Neuronal stem cell (in vitro differentiated cells): ENCODE measurements around the gene RPE.

ENCODE experiments used
- DNase-seq: peaks from one replicate; pipeline ENCODE4 v3.0.0-alpha.2; 2013; ENCODE audit warnings: low spot score
- H2AFZ ChIP-seq: one replicate; pipeline ENCODE4 v1.6.1; 2013; ENCODE audit warnings: mild to moderate bottlenecking, low read length, inconsistent platforms
- H2AK5ac ChIP-seq: 2 replicates; pipeline ENCODE4 v1.6.1; 2013; ENCODE audit warnings: low read depth, mild to moderate bottlenecking, inconsistent platforms, low read length, moderate library complexity, mixed read lengths
- H2BK120ac ChIP-seq: 2 replicates; pipeline ENCODE4 v1.6.1; 2013; ENCODE audit warnings: low read depth, mild to moderate bottlenecking, inconsistent platforms, low read length, moderate library complexity, mixed read lengths
- H2BK12ac ChIP-seq: one replicate; pipeline ENCODE4 v1.6.1; 2013; ENCODE audit warnings: low read length, inconsistent platforms
- H2BK15ac ChIP-seq: 2 replicates; pipeline ENCODE4 v1.6.1; 2013; ENCODE audit warnings: mild to moderate bottlenecking, low read length, inconsistent platforms, mixed read lengths
- H2BK5ac ChIP-seq: one replicate; pipeline ENCODE4 v1.6.1; 2013; ENCODE audit warnings: inconsistent platforms, mild to moderate bottlenecking, low read length, moderate library complexity
- H3K14ac ChIP-seq: one replicate; pipeline ENCODE4 v1.6.1; 2013; ENCODE audit warnings: low read length, inconsistent platforms
- H3K18ac ChIP-seq: 2 replicates; pipeline ENCODE4 v1.6.1; 2013; ENCODE audit warnings: low read length, inconsistent platforms
- H3K23ac ChIP-seq: 2 replicates; pipeline ENCODE4 v1.6.1; 2013; ENCODE audit warnings: low read depth, mild to moderate bottlenecking, mixed read lengths, low read length, inconsistent platforms; ENCODE audit not compliant: poor library complexity
- H3K27ac ChIP-seq: replicated peaks from 3 replicates; pipeline ENCODE4 v1.5.1; 2013; ENCODE audit warnings: low read length, inconsistent platforms
- H3K27me3 ChIP-seq, 3 experiments: 2 replicates each; pipeline ENCODE4 v1.6.1; 2013; ENCODE audit warnings: low read length in 3 of 3, mild to moderate bottlenecking in 2 of 3, inconsistent platforms in 1 of 3, low read depth in 1 of 3, mixed read lengths in 1 of 3, moderate library complexity in 1 of 3; ENCODE audit not compliant: control insufficient read depth in 3 of 3, insufficient read depth in 3 of 3
- H3K36me3 ChIP-seq, 2 donors: replicated peaks in 1 of 2; 2 replicates each; pipeline ENCODE4 v1.6.1; 2013; ENCODE audit warnings: low read length in 2 of 2; ENCODE audit not compliant: control insufficient read depth in 2 of 2, insufficient read depth in 2 of 2
- H3K4ac ChIP-seq: 2 replicates; pipeline ENCODE4 v1.6.1; 2013; ENCODE audit warnings: inconsistent platforms, mild to moderate bottlenecking, low read length, moderate library complexity
- H3K4me1 ChIP-seq, 2 donors: 1 replicate in 1 of 2; 2 replicates in 1 of 2; pipeline ENCODE4 v1.6.1; 2013; ENCODE audit warnings: low read length in 2 of 2, low read depth in 1 of 2; ENCODE audit not compliant: control insufficient read depth in 2 of 2, insufficient read depth in 1 of 2
- H3K4me2 ChIP-seq: one replicate; pipeline ENCODE4 v1.6.1; 2013; ENCODE audit warnings: mild to moderate bottlenecking, low read length, inconsistent platforms; ENCODE audit not compliant: insufficient read depth, poor library complexity, severe bottlenecking
- H3K4me3 ChIP-seq, 2 donors: 2 replicates each; pipeline ENCODE4 v1.5.1; 2013; ENCODE audit warnings: low read length in 2 of 2, mild to moderate bottlenecking in 2 of 2, inconsistent platforms in 1 of 2, moderate library complexity in 1 of 2
- H3K79me1 ChIP-seq: one replicate; pipeline ENCODE4 v1.6.1; 2013; ENCODE audit warnings: low read depth, mild to moderate bottlenecking, inconsistent platforms, low read length, moderate library complexity
- H3K9ac ChIP-seq: one replicate; pipeline ENCODE4 v1.6.1; 2013; ENCODE audit warnings: mild to moderate bottlenecking, low read depth, low read length, inconsistent platforms; ENCODE audit not compliant: poor library complexity
- H3K9me3 ChIP-seq, 2 donors: replicated peaks in 1 of 2; 2 replicates each; pipeline versions ENCODE3 to v1.6.1; 2013; ENCODE audit warnings: low read length in 2 of 2, mild to moderate bottlenecking in 2 of 2, inconsistent platforms in 1 of 2, low read depth in 1 of 2, mixed read lengths in 1 of 2, moderate library complexity in 1 of 2; ENCODE audit not compliant: control insufficient read depth in 2 of 2, insufficient read depth in 1 of 2
- H4K8ac ChIP-seq: one replicate; pipeline ENCODE4 v1.6.1; 2013; ENCODE audit warnings: low read depth, mild to moderate bottlenecking, inconsistent platforms, low read length, moderate library complexity
- H4K91ac ChIP-seq: one replicate; pipeline ENCODE4 v1.6.1; 2013; ENCODE audit warnings: low read length, low read depth, mild to moderate bottlenecking, inconsistent platforms; ENCODE audit not compliant: poor library complexity
- WGBS, 2 donors: extraction: QIAGEN DNeasy Blood & Tissue Kit; methylation state at CpG; one replicate each; pipeline ENCODE4 v1.1.7; 2013; ENCODE audit warnings: missing lambda C conversion rate in 2 of 2, mixed read lengths in 1 of 2; ENCODE audit not compliant: insufficient read length in 2 of 2, insufficient replicate concordance in 1 of 2; ENCODE audit errors: extremely low coverage in 2 of 2; 5-methylcytosine and 5-hydroxymethylcytosine counted together

RPE gene

DNA sequence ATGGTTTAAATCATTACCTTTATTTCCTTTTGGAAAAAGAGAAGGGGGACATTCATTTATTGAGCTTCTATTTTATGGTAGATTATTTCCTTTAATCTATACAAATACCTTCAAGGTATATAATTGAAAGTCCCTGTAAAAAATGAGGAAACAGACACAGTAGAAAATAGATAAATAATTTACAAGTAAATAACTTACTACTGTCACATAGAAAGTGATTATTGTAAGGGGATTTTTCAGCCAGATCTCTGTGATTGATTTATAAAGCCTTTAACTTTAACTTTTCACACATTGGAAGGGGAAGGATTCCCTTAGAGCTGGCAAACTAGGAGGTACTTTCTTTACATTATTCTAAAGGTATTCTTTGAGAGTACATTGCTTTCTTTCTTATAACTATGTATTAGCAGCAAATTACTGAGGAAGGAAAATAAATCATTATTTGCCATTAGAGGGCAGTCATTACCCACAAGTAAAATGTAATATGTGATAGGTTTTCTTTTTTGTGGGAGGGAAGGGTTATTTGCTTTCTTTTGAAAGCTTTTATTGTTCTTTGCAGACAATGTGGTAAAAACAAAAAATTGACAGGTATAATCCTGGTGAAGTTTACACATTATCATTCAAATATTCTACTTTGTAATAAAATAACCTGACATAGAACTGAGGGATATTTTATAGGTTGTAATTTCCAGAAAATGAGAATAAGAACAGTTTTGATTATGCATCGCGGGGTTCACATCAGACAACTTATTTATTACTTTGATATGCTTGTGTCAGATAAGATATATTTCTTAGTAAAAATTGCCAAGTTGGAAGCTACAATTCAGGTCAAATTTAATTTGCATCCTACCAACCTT is 24.8 kb upstream of the RPE start:
- H3K27me3 ChIP-seq: no peaks in the 10 kb centered on the region
- H3K4me2 ChIP-seq: no peak overlapping the region
- WGBS, 2 donors: no CpG with 5 or more reads among the region's 2 CpGs
- no peak overlapping the region for H2BK120ac ChIP-seq
- no peaks in the 10 kb centered on the region for H3K9me3 ChIP-seq
- no peak overlapping the region for H2BK15ac ChIP-seq
- H3K4me3 ChIP-seq: no peak overlapping the region
- no peaks in the 10 kb centered on the region for H3K79me1 ChIP-seq
- no peak overlapping the region for H3K23ac ChIP-seq
- no peaks in the 10 kb centered on the region for H3K4me1 ChIP-seq
- H4K8ac ChIP-seq: no peak overlapping the region
- H4K91ac ChIP-seq: no peak overlapping the region
- H2AFZ ChIP-seq: no peak overlapping the region
- H2AK5ac ChIP-seq: no peak overlapping the region
- DNase-seq: peak; percentile 21
- H3K4ac ChIP-seq: no peak overlapping the region
- no peak overlapping the region for H2BK5ac ChIP-seq
- H3K27ac ChIP-seq: no peak overlapping the region
- no peak overlapping the region for H3K9ac ChIP-seq
- no peak overlapping the region for H2BK12ac ChIP-seq
- H3K14ac ChIP-seq: no peak overlapping the region
- H3K18ac ChIP-seq: no peak overlapping the region
- no peaks in the 10 kb centered on the region for H3K36me3 ChIP-seq

DNA sequence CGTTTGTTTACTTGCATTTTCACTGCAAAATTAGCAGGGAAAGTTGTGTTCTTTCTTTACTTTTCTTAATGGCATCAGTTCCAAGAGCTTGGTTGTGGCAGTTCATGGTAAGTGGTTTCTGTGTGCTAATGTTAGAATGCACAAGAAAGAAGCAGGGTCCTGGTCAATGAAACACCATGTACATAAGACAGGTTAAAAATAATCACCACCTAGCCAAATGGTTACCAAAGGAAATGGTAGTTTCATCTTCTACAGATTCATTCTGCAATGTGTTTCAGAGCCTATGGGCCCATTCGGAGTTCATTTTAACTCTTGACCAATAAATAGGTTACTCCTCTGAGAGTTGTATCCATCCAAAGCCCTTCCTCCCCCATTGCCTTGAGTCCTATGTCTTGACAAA is 18.1 kb upstream of the RPE start:
- DNase-seq: no peak
- H3K23ac ChIP-seq: no peak overlapping the region
- no peak overlapping the region for H3K14ac ChIP-seq
- H2AFZ ChIP-seq: no peak overlapping the region
- no peaks in the 10 kb centered on the region for H3K27me3 ChIP-seq
- no peak overlapping the region for H2BK12ac ChIP-seq
- H3K9ac ChIP-seq: no peak overlapping the region
- H2BK5ac ChIP-seq: no peak overlapping the region
- H3K4me1 ChIP-seq: no peaks in the 10 kb centered on the region
- H2AK5ac ChIP-seq: no peak overlapping the region
- H3K27ac ChIP-seq: no peak overlapping the region
- no peak overlapping the region for H3K4ac ChIP-seq
- no peaks in the 10 kb centered on the region for H3K79me1 ChIP-seq
- no peaks in the 10 kb centered on the region for H3K36me3 ChIP-seq
- no peak overlapping the region for H2BK15ac ChIP-seq
- H3K4me3 ChIP-seq: no peak overlapping the region
- H2BK120ac ChIP-seq: no peak overlapping the region
- no peak overlapping the region for H4K91ac ChIP-seq
- no peak overlapping the region for H3K18ac ChIP-seq
- H3K4me2 ChIP-seq: no peak overlapping the region
- no peak overlapping the region for H4K8ac ChIP-seq
- WGBS, 2 donors: no CpG with 5 or more reads among the region's 2 CpGs
- H3K9me3 ChIP-seq: no peaks in the 10 kb centered on the region

- Histone ChIP-seq H3K9ac (no peak overlapping the region), H4K91ac (no peak overlapping the region), H3K14ac (no peak overlapping the region), H3K9me3 (no peaks in the 10 kb centered on the region), H3K18ac (no peak overlapping the region), H3K4me2 (no peak overlapping the region), H2AFZ (no peak overlapping the region), H2BK5ac (no peak overlapping the region), H3K23ac (no peak overlapping the region), H2BK12ac (no peak overlapping the region), H3K27ac (no peak overlapping the region), H3K79me1 (no peaks in the 10 kb centered on the region), H4K8ac (no peak overlapping the region), H3K4me1 (no peaks in the 10 kb centered on the region), H3K27me3 (no peaks in the 10 kb centered on the region), H2AK5ac (no peak overlapping the region), H2BK120ac (no peak overlapping the region), H3K36me3 (no peaks in the 10 kb centered on the region), H3K4me3 (no peak overlapping the region), H2BK15ac (no peak overlapping the region), H3K4ac (no peak overlapping the region)
- no peak for DNase-seq
- no CpG with 5 or more reads among the region's 3 CpGs for WGBS, 2 donors
These were observed 16.6 kb upstream of the RPE start for GRCh38 chr2:209985874-209986273.

- Histone ChIP-seq H2BK5ac (no peak overlapping the region), H3K9me3 (no peaks in the 10 kb centered on the region), H3K79me1 (no peaks in the 10 kb centered on the region), H4K8ac (no peak overlapping the region), H2BK120ac (no peak overlapping the region), H3K36me3 (no peaks in the 10 kb centered on the region), H3K4me1 (no peaks in the 10 kb centered on the region), H3K18ac (no peak overlapping the region), H2AK5ac (no peak overlapping the region), H3K4me2 (no peak overlapping the region), H3K9ac (no peak overlapping the region), H3K4ac (no peak overlapping the region), H2BK15ac (no peak overlapping the region), H2AFZ (no peak overlapping the region), H3K14ac (no peak overlapping the region), H2BK12ac (no peak overlapping the region), H4K91ac (no peak overlapping the region), H3K4me3 (no peak overlapping the region), H3K27me3 (no peaks in the 10 kb centered on the region), H3K27ac (no peak overlapping the region), H3K23ac (no peak overlapping the region)
- WGBS, 2 donors: no CpG with 5 or more reads among the region's 2 CpGs
- no peak for DNase-seq
These were observed 16.0 kb upstream of the RPE start for GRCh38 chr2:209986415-209986814.
